PC-9 (cell line): Measurements from ENCODE around the gene ANXA7.

ENCODE experiments used
- CTCF ChIP-seq: fragments of 200-600 bp; sonication (generic); conservative IDR thresholded peaks from 2 replicates; pipeline ENCODE4 v1.6.1; 2017; ENCODE audit warnings: mixed run types, antibody characterized with exemption, mild to moderate bottlenecking, moderate library complexity
- EZH2 ChIP-seq: fragments of 200-600 bp; sonication (generic); IDR thresholded peaks from 2 replicates; pipeline ENCODE4 v1.8.0; 2017; ENCODE audit warnings: antibody characterized with exemption, low read depth

- TF ChIP-seq CTCF: no peak
- TF ChIP-seq EZH2: no peak
These were observed 10.6 kb upstream of the ANXA7 start for GRCh38 chr10:73424478-73424877.
